ENCODE data around the gene SMAD9. TPM values are rescaled to one million over a fixed set of nuclear protein-coding genes. Genes with fewer than 3 reads are reported as not detected.

SMAD9 gene
- total RNA-seq, 1 donor from 2014 or later, result 11.2 TPM

DNA sequence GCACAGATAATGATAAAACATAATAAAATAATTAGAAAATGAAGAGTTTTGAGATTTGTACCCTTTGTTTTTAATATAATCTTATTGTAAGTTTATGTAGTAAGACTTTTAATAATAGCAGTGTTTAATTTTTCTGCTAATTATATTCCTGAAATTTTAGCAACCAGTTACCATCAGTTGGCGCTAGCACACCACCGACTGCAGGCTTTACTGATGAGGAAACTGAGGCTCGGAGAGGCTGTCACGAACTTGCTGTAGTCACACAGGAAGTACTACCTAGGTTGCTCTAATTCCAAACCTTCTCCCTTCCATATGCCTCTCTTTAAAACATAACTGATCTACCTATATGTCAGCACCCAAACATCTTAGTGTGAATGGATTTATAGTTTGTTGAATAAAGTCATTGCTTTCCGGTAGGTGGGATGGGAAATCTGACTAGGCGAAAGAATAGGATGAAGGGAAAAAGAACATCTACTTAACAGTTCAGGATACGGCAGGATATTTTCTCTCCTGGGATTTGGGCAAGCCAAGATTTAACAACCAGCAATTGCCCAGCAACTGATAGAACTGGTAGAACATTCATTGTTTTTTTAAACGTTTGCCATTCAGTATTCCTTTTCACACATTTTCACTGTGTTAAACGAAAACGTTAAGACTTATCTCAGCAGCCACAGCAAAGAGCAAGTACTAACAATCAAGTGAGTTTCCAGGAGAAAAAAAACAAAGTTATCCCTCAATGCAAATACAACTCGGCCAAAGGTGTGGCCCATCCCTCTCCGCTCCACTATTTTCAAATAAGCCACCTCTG, 101.8 kb downstream of the SMAD9 start:
- DNase-seq, result no peak

DNA sequence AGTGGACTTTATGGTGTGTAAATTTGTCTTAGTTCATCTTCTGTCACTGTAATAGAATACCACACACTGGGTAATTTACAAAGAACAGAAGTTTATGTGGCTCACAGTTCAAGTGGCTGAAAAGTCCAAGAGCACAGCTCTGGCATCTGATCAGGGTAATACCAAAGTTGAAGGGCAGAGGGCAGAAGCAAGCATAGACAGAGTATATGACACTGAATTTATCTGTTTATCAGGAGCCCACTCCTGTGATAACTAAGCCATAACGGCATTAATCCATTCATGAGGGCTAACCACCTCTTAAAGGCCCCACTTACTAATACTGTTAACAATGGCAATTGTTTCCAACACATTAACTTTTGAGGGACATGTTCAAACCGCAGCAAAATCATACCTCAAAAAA, 105.0 kb downstream of the SMAD9 start:
- DNase-seq, result no peak

DNA sequence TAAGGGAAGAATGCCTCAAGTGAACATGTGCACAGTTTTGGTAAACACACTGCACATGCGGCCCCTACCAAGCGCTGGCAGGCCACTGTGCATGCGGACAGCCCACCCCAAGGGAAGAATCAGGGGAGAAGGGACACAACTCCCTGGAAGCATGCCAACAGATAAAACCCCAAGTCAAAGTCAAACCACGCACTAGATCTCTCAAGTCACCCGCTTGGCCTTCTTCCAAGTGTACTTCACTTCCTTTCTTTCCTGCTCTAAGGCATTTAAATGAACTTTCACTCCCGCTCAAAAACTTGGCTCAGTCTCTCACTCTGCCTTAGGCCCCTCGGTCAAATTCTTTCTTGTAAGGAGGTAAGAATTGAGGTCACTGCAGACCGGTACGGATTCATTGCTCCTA, 105.6 kb downstream of the SMAD9 start:
- no peak for DNase-seq

DNA sequence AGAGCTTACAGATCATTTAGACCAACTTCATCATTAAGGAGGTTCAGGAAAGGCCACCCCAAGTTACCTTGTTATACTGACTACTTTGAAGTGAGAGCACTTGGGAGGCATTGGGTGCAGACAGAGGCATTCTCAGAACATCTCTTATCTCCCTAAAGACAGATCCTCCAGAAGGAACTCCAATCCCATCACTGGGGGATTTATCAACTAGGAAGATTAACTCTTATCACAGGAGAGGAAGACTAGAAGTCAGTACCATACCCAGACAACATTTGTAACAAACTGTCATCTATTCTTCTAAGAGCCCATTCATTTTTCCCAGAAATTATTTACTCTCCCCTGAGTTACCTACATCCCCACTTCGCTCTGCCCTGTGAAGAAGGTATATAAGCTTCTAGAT, 106.8 kb downstream of the SMAD9 start:
- no peak for DNase-seq

DNA sequence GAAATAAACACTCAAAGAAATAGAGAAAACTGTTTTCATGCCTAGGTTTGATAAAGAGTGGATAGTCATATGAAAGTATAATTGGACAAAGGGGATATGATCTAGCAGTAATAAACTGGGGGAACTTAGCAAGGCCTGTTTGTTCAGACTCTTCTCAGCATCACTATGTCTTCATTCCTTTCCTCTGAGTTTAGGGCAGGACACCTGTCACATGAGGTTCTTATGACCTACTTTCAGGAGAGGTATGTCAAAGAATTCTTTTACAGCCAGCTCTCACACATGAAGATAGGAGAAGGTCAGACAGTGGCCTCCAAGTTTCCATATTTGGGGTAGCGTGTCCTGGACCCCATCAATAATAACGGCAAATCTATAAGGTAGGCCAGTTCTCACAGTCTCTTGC, 112.4 kb downstream of the SMAD9 start:
- DNase-seq, result no peak

DNA sequence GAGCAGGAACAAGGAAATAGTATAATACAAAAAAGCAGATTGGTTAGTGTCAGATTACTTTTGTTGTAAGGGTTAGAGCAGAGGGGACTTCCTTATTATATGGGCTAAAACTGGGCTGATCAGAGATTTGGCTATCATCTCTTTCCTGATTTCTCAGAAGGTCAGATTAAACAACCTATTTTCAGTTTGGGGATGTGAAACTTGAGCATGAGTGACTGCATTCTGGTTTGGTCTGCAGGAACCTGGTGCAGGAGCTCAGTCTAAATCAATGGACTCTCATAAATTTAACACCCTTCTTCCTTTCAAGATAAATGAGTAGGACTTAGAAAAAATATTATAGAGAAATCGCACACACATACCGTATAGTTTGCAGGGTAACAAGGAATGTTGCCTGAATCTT, 113.9 kb downstream of the SMAD9 start:
- no peak for DNase-seq

DNA sequence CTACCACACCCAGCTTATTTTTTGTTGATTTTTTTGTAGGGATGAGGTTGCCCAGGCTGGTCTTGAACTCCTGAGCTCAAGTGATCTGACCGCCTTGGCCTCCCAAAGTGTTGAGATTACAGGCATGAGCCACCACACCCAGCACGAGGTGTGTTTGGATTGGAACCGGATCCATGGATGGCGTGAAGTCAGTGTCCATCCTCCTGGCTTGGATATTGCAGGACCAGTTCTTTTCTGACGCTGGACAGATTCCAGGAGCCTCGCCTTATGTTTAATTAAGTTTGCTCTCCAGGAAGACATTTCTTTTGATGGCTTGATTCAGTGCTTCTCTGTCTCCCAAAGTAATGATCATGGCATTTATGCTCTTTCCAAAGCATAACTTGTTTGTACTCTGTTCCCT, 115.5 kb downstream of the SMAD9 start:
- no peak for DNase-seq

DNA sequence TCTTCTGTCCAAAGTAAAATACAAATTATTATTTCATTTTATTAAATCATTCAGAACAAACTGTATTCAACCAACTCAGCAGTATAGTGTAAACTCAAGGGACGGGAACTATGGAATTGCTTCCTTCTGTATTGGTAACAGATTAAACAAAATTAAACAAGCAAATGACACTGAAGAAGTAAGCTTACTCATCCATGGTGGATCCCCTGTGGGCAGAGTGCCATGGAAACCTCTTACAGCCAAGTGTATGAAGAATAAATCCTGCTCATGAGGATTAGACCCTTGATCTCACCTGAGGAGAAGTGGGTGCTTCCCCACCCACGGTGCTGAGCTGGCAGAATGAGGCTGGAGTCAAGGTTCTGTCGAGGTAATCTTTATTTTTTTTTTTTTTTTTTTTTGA, 119.0 kb downstream of the SMAD9 start:
- DNase-seq, result no peak

DNA sequence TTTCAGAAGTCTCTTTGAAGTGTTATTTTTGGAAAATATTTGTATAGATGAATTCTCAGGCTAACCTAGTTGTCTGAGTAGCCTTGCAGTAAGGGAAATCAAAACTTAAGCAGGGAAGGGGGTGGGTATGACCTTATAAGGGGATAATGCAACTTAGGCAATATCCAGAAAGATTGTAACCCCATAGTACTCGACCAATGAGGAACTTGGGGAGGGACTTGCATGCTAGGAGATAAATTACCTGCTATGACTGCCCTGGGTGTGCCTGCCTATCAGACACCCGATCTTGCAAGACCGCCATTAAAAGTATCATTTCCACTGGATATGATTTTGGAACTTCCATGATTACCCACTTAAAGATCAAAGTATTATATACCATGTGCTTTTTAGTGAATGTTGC, 124.0 kb downstream of the SMAD9 start:
- no peak for DNase-seq

DNA sequence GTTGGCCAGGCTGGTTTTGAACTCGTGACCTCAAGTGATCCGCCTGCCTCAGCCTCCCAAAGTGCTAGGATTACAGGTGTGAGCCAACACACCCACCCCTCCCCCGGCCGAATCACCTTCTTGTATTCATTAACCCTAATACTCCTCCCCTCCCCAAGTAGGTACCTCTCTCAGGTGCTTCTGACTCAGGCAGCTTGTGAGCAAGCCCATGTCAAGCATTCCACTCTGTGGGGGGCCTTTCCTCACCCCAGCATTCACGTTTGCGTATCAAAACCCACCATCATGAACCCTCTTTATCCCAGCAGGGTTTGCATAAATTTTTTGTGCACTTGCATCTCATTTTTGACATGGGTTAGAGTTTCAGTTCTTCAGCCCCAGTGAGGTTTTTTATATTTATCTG, 124.6 kb downstream of the SMAD9 start:
- DNase-seq, result no peak

Other genes starting within 250 kb of the SMAD9 start
- 0.20 TPM for gene SERTM1, start 246.2 kb downstream of the SMAD9 start, total RNA-seq
- 4.3 TPM for gene RFXAP, start 101.0 kb downstream of the SMAD9 start, total RNA-seq
- 32.6 TPM for gene ALG5, start 79.1 kb upstream of the SMAD9 start, total RNA-seq
- 41.8 TPM for gene EXOSC8, start 80.5 kb upstream of the SMAD9 start, total RNA-seq
- gene SUPT20H, start 139.4 kb upstream of the SMAD9 start, total RNA-seq, result 57.9 TPM
- not detected for gene CSNK1A1L, start 185.4 kb upstream of the SMAD9 start, total RNA-seq

Measured in skin of body (tissue), 2 donors.